NB4 (cell line): Measurements from ENCODE around the gene C1RL.

Source experiments
- DNase-seq: peaks from one replicate; pipeline ENCODE4 v3.0.0; 2010; ENCODE audit warnings: low read depth
- H3K4me3 ChIP-seq: one replicate; pipeline ENCODE4 v1.5.1; 2011; ENCODE audit warnings: mild to moderate bottlenecking, low read depth, low read length, moderate library complexity
- CTCF ChIP-seq: IDR thresholded peaks from one replicate; pipeline ENCODE4 v1.5.1; 2012; ENCODE audit warnings: low read depth, low read length
- MAX ChIP-seq: IDR thresholded peaks from 2 replicates; pipeline ENCODE4 v1.6.1; 2011; ENCODE audit warnings: low read depth, low read length
- MYC ChIP-seq: IDR thresholded peaks from 2 replicates; pipeline ENCODE4 v1.6.1; 2011; ENCODE audit warnings: low read depth, low read length
- POLR2A ChIP-seq: IDR thresholded peaks from 2 replicates; pipeline ENCODE4 v1.6.1; 2011; ENCODE audit warnings: mild to moderate bottlenecking; ENCODE audit not compliant: insufficient read length; ENCODE audit errors: extremely low read depth

Gene C1RL, protein sequence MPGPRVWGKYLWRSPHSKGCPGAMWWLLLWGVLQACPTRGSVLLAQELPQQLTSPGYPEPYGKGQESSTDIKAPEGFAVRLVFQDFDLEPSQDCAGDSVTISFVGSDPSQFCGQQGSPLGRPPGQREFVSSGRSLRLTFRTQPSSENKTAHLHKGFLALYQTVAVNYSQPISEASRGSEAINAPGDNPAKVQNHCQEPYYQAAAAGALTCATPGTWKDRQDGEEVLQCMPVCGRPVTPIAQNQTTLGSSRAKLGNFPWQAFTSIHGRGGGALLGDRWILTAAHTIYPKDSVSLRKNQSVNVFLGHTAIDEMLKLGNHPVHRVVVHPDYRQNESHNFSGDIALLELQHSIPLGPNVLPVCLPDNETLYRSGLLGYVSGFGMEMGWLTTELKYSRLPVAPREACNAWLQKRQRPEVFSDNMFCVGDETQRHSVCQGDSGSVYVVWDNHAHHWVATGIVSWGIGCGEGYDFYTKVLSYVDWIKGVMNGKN

DNA sequence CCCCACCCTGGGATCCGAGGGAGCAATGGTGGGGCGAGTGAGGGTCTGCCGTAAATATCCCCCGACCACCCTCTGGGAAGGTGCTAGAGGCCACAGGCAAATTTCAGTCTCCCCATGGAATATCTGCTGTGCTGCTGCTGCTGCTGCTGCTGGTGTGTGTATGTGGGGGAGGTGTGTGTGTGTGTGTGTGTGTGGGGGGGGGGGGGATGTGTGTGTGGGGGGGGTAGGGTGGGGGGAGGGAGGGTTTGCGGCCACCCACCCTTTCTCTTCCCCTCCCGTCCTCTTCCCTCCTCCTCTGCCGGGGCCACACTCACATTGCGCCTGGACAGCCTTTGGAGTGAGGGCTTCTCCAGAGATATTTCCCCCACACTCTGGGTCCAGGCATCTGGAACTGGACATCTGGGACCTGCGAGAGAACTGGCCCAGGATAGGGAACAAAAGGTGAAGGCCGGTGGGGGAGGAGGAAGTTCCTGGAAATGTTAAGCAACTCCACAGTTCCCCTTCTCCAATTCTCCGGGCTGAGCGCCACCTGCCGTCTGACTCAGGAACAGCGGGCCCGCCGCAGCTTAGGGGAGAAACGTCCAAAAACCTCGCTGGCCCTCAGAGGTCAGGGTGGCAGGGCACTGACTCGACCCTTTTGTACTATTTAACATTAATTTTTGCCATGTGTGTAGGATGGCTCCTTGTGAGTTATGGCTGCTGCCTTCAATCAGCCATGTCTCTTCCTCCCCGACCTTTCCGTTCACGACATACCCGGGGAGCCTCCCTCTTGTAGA is at the start of gene C1RL:
TSS of gene C1RL (minus strand) at position 419 of the 776 bp plus-strand sequence. CDS start at position 385, 34 bp downstream.
- TF ChIP-seq CTCF = peak; percentile 93
- no peak for TF ChIP-seq MAX
- peak; percentile 10 for TF ChIP-seq POLR2A
- 0 out of 2 replicates have a peak, but pooled peaks have one; percentile 23 for TF ChIP-seq MYC
- H3K4me3 ChIP-seq = peak within 1 kb of the TSS; percentile 67
- DNase-seq = peak; percentile 82

- no peak for DNase-seq
- TF ChIP-seq CTCF (no peak), MYC (no peak), MAX (no peak), POLR2A (no peak)
- no peak overlapping the region for H3K4me3 ChIP-seq
Measured at GRCh38 chr12:7157391-7157790, 48.4 kb upstream of the C1RL start.

DNA sequence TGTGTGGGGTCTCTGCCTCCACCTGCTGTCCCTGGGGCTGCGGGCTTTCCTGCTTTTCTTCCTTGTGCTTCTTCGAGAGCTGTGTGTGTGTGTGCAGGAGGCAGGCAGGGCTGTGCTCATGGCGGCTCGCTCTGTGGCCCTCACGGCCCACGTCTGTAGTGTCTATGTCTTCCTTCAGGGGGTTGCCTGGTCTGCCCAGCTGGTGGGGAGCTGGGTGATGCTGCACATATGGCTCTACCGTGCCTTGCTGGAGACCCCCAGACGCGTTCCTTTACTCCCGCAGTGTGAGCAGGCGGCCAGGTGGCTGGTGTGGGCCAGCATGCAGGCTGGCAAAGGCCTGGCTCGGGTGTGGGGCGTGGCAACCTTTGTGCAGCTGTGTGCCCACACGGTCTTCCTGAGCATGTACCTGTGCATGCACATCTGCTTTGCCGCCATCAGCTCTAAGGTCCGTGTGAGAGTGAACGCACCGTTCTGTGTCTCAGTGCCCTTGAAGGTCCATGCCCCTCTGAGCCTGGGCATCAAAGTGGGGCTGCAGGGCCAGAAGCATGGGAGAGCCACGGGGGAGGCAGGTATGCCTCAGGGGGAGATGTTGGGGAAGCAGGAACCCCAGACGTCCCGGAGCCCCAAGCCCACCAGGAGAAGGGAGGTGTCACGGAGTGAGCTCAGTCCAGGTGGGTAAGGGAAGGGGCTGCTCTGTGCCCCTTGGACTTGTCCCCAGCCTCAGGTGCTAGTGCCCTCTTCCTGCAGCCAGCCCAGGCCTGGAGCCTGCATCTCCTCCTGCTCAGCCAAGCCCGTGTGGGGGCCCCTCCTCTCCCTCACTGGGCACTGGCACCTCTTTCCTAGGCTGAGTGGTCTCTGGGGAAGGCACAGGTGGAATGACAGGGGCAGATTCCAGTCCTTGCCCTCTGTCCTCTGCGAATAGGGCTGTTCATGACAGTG is 47.5 kb upstream of the C1RL start:
- H3K4me3 ChIP-seq = no peak overlapping the region
- DNase-seq = no peak
- TF ChIP-seq MAX = no peak
- no peak for TF ChIP-seq CTCF
- TF ChIP-seq POLR2A = no peak
- no peak for TF ChIP-seq MYC

GRCh38 chr12:7155471-7156034 is 46.5 kb upstream of the C1RL start:
- DNase-seq = no peak
- TF ChIP-seq CTCF (no peak), MYC (no peak), MAX (no peak), POLR2A (no peak)
- no peak overlapping the region for H3K4me3 ChIP-seq

GRCh38 chr12:7154901-7155470 is 46.0 kb upstream of the C1RL start:
- no peak for DNase-seq
- TF ChIP-seq POLR2A = no peak
- no peak for TF ChIP-seq MYC
- TF ChIP-seq MAX = no peak
- no peak for TF ChIP-seq CTCF
- H3K4me3 ChIP-seq = no peak overlapping the region
